Panc1 (cell line): ENCODE measurements around the gene RHBDF1.

Experiments used
- TF ChIP-seq, protein P1 (sequence below), 2 experiments: IDR thresholded peaks; 2 replicates each; pipeline ENCODE4 v1.6.1; 2011 to 2012; ENCODE audit warnings: low read depth in 2 of 2, control low read depth in 1 of 2, low read length in 1 of 2, mild to moderate bottlenecking in 1 of 2, moderate library complexity in 1 of 2; ENCODE audit not compliant: insufficient read depth in 1 of 2
- TF ChIP-seq, protein P2 (sequence below): fragments of 450-650 bp; IDR thresholded peaks from 2 replicates; pipeline ENCODE4 v1.5.1; 2017; ENCODE audit warnings: mild to moderate bottlenecking

DNA sequence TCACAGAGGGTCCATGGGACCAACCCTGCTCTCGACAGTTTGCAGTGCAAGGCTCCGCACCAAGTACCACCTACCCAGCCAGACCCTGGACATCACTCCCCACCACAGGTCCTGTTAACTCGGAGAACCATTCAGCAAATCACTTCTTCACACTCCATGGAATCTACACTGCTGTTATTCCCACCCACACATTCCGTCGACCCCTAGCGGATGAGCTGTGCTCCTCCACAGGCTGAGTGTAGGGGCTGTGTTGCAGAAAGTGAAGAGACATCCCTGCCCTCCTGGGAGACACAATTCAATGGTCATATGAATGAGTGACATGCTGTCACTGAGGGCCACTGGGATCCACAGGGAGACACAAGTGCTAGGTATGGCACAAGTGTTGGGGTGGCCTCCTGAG lies 33.1 kb upstream of the RHBDF1 start:
- TF ChIP-seq, protein P1, sequence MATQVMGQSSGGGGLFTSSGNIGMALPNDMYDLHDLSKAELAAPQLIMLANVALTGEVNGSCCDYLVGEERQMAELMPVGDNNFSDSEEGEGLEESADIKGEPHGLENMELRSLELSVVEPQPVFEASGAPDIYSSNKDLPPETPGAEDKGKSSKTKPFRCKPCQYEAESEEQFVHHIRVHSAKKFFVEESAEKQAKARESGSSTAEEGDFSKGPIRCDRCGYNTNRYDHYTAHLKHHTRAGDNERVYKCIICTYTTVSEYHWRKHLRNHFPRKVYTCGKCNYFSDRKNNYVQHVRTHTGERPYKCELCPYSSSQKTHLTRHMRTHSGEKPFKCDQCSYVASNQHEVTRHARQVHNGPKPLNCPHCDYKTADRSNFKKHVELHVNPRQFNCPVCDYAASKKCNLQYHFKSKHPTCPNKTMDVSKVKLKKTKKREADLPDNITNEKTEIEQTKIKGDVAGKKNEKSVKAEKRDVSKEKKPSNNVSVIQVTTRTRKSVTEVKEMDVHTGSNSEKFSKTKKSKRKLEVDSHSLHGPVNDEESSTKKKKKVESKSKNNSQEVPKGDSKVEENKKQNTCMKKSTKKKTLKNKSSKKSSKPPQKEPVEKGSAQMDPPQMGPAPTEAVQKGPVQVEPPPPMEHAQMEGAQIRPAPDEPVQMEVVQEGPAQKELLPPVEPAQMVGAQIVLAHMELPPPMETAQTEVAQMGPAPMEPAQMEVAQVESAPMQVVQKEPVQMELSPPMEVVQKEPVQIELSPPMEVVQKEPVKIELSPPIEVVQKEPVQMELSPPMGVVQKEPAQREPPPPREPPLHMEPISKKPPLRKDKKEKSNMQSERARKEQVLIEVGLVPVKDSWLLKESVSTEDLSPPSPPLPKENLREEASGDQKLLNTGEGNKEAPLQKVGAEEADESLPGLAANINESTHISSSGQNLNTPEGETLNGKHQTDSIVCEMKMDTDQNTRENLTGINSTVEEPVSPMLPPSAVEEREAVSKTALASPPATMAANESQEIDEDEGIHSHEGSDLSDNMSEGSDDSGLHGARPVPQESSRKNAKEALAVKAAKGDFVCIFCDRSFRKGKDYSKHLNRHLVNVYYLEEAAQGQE (IDR thresholded peaks at IDR 0.05; ENCODE audit: insufficient read depth in 1 of 2, low read depth in 2 of 2, low read length in 1 of 2): no peak
- TF ChIP-seq, protein P2, sequence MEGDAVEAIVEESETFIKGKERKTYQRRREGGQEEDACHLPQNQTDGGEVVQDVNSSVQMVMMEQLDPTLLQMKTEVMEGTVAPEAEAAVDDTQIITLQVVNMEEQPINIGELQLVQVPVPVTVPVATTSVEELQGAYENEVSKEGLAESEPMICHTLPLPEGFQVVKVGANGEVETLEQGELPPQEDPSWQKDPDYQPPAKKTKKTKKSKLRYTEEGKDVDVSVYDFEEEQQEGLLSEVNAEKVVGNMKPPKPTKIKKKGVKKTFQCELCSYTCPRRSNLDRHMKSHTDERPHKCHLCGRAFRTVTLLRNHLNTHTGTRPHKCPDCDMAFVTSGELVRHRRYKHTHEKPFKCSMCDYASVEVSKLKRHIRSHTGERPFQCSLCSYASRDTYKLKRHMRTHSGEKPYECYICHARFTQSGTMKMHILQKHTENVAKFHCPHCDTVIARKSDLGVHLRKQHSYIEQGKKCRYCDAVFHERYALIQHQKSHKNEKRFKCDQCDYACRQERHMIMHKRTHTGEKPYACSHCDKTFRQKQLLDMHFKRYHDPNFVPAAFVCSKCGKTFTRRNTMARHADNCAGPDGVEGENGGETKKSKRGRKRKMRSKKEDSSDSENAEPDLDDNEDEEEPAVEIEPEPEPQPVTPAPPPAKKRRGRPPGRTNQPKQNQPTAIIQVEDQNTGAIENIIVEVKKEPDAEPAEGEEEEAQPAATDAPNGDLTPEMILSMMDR: no peak
